ENCODE data around the gene USP31. TPM values are rescaled to one million over a fixed set of nuclear protein-coding genes. Genes with fewer than 3 reads are reported as not detected.
A peak's percentile ranks its signal among the peaks of the same experiment; 100 is the strongest.

Gene USP31
- total RNA-seq, 1 experiment from 2014 or later, result 16.1 TPM

DNA sequence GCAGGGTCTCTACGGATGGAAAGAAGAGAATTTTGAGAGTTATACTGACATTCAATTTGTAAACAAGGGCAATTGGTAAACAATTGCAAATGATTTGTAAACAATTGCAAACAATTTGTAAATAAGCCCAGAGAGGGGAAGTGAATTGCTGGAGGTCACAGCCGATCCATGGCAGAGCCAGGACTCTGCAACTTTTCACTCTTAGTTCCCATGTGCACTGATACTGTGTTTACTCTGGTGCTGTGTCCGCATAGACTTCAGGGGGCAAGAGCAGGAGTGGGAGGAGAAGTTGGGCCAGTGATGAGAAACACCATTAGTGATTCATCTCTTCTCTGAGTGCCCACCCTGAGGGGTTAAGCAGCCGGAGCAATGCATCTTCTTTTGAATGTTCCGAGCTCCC, 47.3 kb upstream of the USP31 start:
- Histone ChIP-seq H2BK12ac (ENCODE audit: insufficient read length, low read depth, low read length) (no peak overlapping the region), H3K79me1 (ENCODE audit: insufficient read depth, low read depth, low read length, poor library complexity, severe bottlenecking) (no peaks in the 10 kb centered on the region), H3K56ac (ENCODE audit: insufficient read length, low read depth, low read length) (no peak overlapping the region), H2BK120ac (ENCODE audit: low read depth, low read length, poor library complexity, severe bottlenecking) (no peak overlapping the region), H3K4me2 (ENCODE audit: insufficient read depth, insufficient read length, low read length) (no peak overlapping the region), H3K27ac (ENCODE audit: insufficient read length, low read depth, low read length) (no peak overlapping the region), H3K4ac (ENCODE audit: low read depth, low read length) (no peak overlapping the region), H3T11ph (ENCODE audit: low read length) (no peak overlapping the region), H2BK15ac (ENCODE audit: low read depth, low read length) (no peak overlapping the region), H4K8ac (replicated peaks; ENCODE audit: insufficient read length, low read depth, low read length) (no peak overlapping the region), H3K23me2 (ENCODE audit: insufficient read length, low read depth, low read length, poor library complexity, severe bottlenecking) (no peaks in the 10 kb centered on the region), H3K9me3 (ENCODE audit: control insufficient read depth, low read depth, low read length) (no peaks in the 10 kb centered on the region), H3K27me3 (ENCODE audit: insufficient read depth, low read length) (no peaks in the 10 kb centered on the region; the same call in 1 of the 2 replicates), H3K4me1 (ENCODE audit: insufficient read depth, low read length) (peaks cover 18% of the 10 kb centered on the region), H2BK5ac (ENCODE audit: insufficient read length, low read length) (no peak overlapping the region), H3K79me2 (ENCODE audit: insufficient read depth, low read length) (no peaks in the 10 kb centered on the region), H4K5ac (ENCODE audit: insufficient read length, low read depth, low read length) (no peak overlapping the region), H3K23ac (ENCODE audit: insufficient read length, low read depth, low read length) (no peak overlapping the region), H2AFZ (ENCODE audit: low read length) (no peak overlapping the region), H3K18ac (ENCODE audit: insufficient read length, low read depth, low read length) (no peak overlapping the region), H2BK20ac (ENCODE audit: low read depth, low read length, poor library complexity, severe bottlenecking) (no peak overlapping the region), H3K14ac (ENCODE audit: insufficient read depth, low read length) (no peak overlapping the region), H2AK5ac (ENCODE audit: insufficient read length, low read length) (no peak overlapping the region), H3K9ac (ENCODE audit: extremely low read depth, insufficient read length, low read length) (no peak overlapping the region), H4K91ac (ENCODE audit: insufficient read length, low read depth, low read length) (no peak overlapping the region), H4K20me1 (ENCODE audit: control insufficient read depth, insufficient read depth, insufficient read length) (no peaks in the 10 kb centered on the region)
- TF ChIP-seq, protein P1, sequence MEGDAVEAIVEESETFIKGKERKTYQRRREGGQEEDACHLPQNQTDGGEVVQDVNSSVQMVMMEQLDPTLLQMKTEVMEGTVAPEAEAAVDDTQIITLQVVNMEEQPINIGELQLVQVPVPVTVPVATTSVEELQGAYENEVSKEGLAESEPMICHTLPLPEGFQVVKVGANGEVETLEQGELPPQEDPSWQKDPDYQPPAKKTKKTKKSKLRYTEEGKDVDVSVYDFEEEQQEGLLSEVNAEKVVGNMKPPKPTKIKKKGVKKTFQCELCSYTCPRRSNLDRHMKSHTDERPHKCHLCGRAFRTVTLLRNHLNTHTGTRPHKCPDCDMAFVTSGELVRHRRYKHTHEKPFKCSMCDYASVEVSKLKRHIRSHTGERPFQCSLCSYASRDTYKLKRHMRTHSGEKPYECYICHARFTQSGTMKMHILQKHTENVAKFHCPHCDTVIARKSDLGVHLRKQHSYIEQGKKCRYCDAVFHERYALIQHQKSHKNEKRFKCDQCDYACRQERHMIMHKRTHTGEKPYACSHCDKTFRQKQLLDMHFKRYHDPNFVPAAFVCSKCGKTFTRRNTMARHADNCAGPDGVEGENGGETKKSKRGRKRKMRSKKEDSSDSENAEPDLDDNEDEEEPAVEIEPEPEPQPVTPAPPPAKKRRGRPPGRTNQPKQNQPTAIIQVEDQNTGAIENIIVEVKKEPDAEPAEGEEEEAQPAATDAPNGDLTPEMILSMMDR (conservative IDR thresholded peaks at IDR 0.05), result no peak
- H3K4me3 Mint-ChIP-seq, result no peak overlapping the region
- H3K9me3 Mint-ChIP-seq, result no peaks in the 10 kb centered on the region
- H3K36me3 Mint-ChIP-seq (ENCODE audit: insufficient read depth in 1 of 3, low read depth in 3 of 3), result no peaks in the 10 kb centered on the region; a peak in 1 of 7 replicates
- DNase-seq, result no peak
- H3K27me3 Mint-ChIP-seq (ENCODE audit: low read depth), result peaks cover 3% of the 10 kb centered on the region; the same call in 1 of the 2 replicates
- peak overlapping the region in 1 of 3 experiments; percentile 77; a peak in 2 of 7 replicates for H3K27ac Mint-ChIP-seq
- H3K4me1 Mint-ChIP-seq, result peaks cover 41 to 43% of the 10 kb centered on the region in 2 experiments
- WGBS (ENCODE audit: extremely low coverage, insufficient read length, low lambda C conversion rate), result no CpG with 5 or more reads among the region's 5 CpGs

Data from H9 (cell line).